HG03442 (cell line): Measurements from ENCODE around the gene CES2.
"Not testable (repeated sequence)": the region's sequence is repeated elsewhere in the genome, so short reads cannot be mapped to it uniquely, and the experiment has no call there.

Source experiments
- ATAC-seq: cut with Tn5 transposase; IDR thresholded peaks from one replicate; pipeline ENCODE4 v1.9.1; 2021; ENCODE audit warnings: mild to moderate bottlenecking, moderate library complexity; ENCODE audit not compliant: unreplicated experiment

CES2 gene

DNA sequence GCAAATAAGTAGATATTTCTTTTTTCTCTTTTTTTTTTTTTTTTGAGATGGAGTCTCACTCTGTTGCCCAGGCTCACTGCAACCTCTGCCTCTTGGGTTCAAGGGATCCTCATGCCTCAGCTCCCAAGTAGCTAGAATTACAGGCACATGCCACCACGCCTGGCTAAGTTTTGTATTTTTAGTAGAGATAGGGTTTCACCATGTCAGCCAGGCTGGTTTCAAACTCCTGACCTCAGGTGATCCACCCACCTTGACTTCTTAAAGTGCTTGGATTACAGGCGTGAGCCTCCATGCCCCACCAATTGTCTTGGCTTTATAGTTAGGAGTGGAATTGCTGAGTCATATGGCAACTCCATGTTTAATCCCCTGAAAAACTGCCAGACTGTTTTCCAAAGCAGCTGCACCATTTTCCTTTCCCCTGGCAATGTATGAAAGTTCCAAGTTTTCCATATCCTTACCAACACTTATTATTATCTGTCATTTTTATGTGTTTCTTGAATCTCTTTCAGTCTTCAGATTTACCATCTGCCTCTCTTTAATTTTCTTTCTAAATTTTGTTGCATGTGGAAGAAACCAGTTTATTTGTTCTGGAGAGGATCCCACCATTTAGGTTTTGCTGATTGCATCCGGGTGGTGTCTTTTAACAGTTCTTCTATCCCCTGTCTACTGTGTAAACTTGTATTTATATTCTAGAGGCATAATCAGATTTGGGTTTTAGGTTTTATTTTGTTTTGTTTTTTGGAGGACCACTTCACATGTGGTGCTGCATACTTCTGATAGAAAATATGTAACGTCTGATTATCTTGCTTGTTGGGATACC is 15.9 kb downstream of the CES2 start:
- no peak for ATAC-seq

DNA sequence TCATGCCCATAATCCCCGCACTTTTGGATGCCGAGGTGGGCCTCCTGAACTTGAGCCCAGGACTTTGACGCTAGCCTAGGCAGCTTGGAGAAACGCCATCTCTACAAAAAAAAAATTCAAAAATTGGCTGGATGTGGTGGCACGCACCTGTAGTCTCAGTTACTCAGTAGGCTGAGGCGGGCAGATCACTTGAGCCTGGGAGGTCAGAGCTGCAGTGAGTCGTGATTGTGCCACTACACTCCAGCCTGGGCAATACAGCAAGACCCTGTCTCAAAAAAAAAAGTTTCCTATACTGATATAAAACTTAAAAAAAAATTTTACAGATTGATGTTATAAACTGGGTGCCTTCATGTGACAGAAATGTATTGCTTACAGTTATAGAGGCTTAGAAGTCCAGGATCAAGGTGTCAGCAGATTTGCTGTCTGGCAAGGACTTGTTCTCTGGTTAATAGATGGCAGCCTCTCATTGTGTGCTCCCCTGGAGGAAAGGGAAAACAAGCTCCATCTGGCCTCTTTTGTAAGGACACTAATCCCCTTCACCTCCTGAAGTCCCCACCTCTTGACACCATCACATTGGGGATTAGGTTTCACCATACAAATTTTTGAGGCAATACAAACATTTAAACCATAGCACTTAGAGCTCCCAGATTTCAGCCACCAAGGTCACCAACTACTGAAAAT is 17.3 kb downstream of the CES2 start:
- no peak for ATAC-seq

DNA sequence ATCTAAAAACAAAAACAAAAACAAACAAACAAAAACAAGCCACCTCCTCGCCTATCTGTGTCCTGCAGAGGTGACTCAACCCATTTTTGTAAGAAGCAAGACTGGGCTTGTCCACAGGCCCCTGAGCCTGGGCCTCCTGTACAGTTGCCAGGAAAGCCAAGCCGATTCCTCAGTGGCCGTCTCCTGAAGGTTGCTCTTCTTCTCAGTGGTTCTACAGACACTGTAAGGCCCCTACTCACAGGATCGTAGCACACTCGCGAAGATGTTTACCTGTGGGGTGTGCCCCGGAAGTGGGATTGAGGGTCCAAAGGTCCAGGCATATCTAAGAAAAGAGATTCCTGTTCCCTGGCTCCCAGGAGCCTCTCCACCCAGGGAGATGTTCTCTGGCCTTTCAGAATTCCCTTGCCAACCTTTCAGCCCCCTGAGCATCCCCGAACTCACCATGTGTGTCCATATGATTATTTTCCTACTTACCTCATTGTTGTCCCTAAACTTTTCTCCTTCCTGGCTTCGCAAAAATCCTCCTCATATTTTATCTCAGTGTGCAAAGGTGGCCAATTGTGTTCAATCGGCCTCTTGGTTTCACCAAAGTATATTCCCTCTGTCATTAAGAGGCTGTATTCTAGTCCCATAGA is 18.3 kb downstream of the CES2 start:
- ATAC-seq: no peak

DNA sequence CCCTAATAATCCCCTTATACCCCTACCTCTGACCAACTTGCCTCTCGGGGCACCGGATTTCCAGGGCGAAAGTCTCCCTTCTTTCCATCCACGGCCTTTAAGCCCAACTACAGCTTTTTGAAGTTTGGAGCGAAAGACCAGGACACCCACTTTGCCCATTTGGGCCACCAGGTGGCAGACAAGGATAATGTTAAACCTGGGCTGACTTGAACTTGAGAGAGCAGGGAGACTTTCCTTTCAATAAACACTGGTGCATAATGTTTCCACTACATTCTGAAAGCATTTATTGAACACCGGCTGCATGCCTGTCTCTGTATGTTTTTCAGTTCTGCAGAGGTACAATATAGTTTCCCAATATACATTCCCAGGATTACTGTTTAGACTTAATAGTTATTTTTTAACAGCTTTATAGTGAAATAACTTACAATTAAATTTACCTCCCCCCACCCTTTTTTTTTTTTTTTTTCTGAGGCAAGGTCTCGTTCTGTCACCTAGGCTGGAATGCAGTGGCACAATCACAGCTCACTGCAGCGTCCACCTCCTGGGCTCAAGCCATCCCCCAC is 18.9 kb downstream of the CES2 start:
- no peak for ATAC-seq

DNA sequence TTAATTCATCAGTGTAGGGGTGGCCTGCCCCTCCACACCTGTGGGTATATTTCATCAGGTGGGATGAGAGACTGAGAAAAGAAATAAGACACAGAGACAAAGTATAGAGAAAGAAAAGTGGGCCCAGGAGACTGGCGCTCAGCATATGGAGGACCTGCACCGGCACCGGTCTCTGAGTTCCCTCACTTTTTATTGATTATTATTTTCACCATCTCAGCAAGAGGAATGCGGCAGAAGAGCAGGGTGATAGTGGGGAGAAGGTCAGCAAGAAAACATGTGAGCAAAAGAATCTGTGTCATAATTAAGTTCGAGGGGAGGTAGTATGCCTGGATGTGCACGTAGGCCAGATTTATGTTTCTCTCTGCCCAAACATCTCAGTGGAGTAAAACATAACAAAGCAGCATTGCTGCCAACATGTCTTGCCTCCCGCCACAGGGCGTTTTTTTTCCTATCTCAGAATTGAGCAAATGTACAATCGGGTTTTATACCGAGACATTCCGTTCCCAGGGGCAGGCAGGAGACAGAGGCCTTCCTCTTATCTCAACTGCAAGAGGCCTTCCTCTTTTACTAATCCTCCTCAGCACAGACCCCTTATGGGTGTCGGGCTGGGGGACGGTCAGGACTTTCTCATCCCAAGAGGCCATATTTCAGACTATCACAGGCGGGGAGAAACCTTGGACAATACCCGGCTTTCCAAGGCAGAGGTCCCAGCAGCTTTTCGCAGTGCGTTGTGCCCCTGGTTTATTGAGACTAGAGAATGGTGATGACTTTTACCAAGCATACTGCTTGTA is 20.2 kb downstream of the CES2 start:
- not testable (repeated sequence) for ATAC-seq

DNA sequence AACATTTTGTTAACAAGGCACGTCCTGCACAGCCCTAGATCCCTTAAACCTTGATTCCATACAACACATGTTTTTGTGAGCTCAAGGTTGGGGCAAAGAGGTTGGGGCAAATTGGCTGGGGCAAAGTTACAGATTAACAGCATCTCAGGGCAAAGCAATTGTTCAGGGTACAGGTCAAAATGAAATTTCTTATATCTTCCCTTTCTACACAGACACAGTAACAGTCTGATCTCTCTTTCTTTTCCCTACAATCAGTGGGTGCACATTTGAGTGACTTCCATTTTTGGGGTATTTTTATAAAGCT is 20.8 kb downstream of the CES2 start:
- not testable (repeated sequence) for ATAC-seq

DNA sequence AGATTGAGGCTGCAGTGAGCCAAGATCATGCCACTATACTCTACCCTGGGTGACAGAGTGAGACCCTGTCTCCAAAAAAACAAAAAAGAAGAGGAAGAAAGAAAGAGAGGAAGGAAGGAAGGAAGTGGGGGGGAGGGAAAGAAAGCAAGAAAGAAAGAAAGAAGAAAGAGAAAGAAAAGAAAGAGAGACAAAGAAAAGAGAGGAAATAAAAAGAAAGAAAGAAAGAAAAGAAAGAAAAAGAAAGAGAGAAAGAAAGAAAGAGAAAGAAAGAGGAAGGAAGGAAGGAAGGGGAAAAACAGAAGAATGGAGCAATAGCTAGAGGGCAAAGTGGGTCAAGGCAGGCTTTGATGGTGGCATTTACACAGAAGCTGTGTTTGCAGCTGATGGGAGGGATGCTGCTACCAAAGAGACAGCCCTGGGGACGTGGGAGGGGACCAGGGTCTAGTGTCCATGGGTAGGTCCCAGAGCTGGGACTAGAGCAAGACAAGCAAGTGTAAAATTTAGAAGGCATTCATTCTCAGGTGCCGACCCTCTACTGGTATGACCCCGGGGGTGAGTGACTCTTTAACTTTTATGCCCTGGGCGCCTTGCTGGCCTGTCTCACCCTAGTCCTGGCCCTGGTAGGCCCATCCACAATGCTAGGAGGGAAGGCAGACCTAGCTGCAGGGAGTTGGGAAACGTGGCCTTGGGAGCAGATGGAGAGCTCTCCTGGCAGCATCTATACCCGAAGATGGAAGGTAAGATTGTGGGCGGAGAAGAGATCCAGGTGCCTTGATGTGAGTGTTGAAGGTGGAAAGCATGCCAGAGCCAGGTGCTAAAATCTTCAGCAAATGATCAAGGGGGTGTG is 23.8 kb downstream of the CES2 start:
- ATAC-seq: no peak

DNA sequence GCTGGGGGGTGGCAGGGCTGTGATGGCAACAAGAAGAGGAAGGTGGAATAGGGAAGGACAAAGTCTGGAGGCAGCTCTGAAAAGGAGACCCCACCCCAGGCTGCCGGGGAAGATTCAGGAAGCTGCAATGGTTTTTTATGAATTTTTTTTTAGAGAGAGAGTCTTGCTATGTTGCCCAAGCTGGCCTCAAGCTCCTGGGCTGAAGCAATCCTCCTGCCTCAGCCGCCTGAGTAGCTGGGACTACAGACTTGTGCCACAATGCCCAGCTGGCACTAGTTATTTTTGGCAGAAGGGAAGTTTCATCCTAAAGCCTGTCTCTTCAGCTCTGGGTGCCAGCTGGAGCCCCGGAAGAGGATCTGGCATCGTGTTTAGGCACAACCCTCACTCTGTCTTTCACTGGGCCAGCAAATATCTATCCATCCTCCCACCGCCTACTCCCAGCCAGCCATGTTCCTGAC is 24.4 kb downstream of the CES2 start:
- no peak for ATAC-seq

DNA sequence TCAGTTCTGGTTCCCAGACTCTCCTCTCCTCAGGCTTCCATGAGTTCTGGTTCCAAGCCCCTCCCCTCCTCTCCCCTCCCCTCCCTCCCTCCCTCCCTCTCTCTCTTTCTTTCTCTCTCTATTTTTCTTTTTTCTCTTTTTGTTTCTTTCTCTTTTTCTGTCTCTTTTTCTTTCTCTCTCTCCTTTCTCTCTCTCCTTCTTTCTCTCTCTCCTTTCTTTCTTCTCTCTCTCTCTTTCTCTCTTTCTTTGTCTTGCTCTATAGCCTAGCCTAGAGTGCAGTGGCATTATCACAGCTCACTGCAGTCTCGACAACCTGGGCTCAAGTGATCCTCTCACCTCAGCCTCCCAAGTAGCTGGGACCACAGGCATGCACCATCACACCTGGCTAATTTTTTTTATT is 25.0 kb downstream of the CES2 start:
- no peak for ATAC-seq

DNA sequence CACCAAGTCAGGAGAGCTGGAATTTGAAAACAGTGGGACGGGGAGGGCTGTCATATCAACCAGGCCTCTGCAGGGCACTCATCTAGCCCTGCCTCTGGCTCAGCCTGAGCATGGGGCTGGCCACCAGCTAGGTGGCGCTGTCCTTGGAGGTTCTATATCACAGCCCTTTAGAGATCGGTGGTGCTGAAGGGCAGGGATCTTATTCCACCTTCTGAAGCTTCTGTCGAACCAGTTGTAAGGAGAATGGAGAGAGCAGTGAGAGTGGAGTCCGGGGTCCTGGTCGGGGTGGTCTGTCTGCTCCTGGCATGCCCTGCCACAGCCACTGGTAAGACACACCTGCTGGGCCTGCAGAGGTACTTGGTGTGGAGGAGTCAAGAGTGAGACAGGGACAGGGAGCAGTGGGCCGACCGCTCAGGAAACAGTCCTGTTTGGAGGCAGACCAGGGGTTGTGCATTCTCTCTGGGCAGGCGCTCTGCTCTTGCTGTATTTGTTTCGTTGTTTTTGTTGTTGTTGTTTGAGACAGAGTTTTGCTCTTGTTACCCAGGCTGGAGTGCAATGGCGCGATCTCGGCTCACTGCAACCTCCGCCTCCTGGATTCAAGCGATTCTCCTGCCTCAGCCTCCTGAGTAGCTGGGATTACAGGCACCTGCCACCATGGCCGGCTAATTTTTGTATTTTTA is 25.9 kb downstream of the CES2 start, which contains the start of gene CES3:
Gene CES3 (plus strand): TSS at position 202 of the 680 bp plus-strand sequence. CDS start 42 bp downstream, at position 244.
- ATAC-seq: peak; percentile 77

DNA sequence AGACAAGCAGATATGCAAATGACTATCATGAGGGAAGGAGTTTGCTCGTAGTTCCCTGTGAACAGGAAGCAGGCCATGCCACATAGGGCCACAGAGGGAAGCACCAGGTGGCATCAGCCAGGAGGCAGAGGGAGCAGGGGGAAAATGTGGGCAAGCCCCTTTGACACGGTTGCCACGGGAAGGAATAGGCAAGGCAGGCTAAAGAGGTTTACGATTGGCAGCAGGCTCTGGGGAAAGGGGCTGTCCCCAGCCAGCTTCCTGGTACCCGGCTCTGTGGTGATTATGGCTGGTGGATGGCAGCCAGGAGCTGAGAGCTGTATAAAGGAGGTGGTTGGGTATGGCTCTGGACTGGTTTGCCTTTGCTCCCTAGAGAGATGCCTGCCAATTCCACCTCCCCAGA is 26.6 kb downstream of the CES2 start:
- no peak for ATAC-seq

DNA sequence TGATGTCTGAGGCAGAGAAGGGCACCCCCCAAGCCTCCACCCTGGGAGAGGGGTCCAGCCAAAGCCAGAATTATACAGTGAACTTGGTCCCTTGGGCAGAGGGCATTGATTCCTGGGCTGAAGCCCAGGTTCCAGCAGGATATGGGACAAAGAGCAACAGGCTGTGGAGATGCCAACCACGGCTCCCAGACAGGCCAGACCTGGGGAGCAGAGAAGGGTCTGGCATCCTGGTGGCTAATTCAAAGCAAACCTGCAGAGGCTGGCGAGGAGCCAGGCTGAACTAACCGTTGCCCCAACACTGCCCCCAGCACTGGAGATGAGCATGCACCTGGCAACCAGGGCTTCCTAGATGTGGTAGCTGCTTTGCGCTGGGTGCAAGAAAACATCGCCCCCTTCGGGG is 28.7 kb downstream of the CES2 start:
- no peak for ATAC-seq

DNA sequence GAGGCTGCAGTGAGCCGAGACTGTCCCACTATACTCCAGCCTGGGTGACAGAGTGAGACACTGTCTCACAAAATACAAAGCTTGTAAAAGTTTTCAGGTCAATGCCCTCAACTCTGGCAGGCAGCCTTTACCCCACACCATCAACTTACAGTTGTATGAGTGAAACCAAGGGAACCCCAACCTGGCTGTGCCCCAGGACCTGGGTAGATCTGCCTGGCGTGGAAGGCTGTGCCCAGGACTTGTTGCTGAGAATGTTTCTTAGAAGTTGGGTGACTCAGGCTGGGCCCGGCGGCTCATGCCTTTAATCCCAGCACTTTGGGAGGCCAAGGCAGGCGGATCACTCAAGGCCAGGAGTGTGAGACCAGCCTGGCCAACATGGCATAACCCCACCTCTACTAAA is 33.5 kb downstream of the CES2 start:
- ATAC-seq: no peak

DNA sequence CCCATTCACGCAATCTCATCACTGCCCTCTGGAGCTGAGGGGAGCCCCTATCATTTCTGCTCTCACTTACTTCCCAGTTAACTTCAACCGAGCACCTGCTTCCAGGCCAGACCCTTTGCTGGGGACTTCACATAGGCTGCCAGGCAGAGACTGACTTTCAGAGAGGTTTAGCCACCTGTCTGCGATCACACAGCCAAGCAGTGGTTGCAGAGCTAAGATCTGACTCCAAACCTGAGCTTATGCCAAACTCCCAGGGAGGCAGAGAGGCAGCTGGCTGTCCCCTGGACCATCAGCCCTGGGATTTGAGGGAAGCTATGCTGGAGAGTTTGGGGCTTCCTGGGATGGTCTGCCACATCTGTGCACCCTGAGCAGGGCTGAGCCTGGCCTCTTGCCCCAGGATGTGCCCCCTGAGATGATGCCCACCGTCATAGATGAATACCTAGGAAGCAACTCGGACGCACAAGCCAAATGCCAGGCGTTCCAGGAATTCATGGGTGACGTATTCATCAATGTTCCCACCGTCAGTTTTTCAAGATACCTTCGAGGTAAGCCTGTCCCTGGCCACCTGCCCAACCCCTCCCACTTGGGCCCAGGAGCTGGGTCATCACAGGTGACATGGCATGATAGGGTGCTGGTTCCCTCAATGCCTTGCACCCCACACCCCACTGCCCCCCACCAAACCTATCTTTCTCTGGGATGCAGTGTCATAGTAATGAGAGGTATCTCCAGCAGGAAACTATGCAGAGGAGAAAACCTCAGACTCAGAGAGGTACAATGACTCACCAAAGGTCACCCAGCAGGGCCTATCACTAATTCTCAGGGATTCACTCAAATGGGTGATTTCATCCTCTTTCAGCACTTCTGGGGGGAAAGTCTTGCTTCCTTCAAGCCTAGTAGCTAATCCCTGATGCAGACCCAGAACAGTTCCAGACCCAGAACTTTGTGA is 35.7 kb downstream of the CES2 start:
- no peak for ATAC-seq

DNA sequence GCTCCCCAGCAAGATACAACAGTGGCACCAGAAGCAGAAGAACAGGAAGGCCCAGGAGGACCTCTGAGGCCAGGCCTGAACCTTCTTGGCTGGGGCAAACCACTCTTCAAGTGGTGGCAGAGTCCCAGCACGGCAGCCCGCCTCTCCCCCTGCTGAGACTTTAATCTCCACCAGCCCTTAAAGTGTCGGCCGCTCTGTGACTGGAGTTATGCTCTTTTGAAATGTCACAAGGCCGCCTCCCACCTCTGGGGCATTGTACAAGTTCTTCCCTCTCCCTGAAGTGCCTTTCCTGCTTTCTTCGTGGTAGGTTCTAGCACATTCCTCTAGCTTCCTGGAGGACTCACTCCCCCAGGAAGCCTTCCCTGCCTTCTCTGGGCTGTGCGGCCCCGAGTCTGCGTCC is 37.7 kb downstream of the CES2 start:
- no peak for ATAC-seq

DNA sequence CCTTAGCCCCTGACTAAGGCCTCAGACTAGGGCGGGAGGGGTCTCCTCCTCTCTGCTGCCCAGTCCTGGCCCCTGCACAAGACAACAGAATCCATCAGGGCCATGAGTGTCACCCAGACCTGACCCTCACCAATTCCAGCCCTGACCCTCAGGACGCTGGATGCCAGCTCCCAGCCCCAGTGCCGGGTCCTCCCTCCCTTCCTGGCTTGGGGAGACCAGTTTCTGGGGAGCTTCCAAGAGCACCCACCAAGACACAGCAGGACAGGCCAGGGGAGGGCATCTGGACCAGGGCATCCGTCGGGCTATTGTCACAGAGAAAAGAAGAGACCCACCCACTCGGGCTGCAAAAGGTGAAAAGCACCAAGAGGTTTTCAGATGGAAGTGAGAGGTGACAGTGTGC is 38.4 kb downstream of the CES2 start:
- no peak for ATAC-seq

DNA sequence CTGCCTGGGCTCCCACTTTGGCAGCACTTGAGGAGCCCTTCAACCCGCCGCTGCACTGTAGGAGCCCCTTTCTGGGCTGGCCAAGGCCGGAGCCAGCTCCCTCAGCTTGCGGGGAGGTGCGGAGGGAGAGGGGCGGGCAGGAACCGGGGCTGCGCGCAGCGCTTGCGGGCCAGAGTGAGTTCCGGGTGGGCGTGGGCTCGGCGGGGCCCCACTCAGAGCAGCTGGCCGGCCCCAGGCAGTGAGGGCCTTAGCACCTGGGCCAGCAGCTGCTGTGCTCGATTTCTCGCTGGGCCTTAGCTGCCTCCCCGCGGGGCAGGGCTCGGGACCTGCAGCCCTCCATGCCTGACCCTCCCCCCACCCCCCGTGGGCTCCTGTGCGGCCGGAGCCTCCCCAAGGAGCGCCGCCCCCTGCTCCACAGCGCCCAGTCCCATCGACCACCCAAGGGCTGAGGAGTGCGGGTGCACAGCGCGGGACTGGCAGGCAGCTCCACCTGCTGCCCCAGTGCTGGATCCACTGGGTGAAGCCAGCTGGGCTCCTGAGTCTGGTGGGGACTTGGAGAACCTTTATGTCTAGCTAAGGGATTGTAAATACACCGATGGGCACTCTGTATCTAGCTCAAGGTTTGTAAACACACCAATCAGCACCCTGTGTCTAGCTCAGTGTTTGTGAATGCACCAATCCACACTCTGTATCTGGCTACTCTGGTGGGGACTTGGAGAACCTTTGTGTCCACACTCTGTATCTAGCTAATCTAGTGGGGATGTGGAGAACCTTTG is 39.0 kb downstream of the CES2 start:
- not testable (repeated sequence) for ATAC-seq

DNA sequence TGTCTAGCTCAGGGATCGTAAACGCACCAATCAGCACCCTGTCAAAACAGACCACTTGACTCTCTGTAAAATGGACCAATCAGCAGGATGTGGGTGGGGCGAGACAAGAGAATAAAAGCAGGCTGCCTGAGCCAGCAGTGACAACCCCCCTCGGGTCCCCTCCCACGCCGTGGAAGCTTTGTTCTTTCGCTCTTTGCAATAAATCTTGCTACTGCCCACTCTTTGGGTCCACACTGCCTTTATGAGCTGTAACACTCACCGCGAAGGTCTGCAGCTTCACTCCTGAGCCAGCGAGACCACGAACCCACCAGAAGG is 39.6 kb downstream of the CES2 start:
- not testable (repeated sequence) for ATAC-seq
